B cell (primary cell): ENCODE data around the gene TCAP. TPM values are rescaled to one million over a fixed set of nuclear protein-coding genes. Genes with fewer than 3 reads are reported as not detected.

Experiments
- ATAC-seq: fragments of 200-7000 bp; cut with Tn5 transposase; one replicate; pipeline ENCODE4 v1.10.0; 2021; ENCODE audit warnings: low read depth, mild to moderate bottlenecking, moderate number of reproducible peaks, moderate library complexity
- CTCF ChIA-PET: fragments of 350-600 bp; sonication (Branson Sonifier 250); formaldehyde crosslinking; loops from one replicate; lab custom pipeline; 2021; ENCODE audit warnings: antibody characterized with exemption, inconsistent platforms; lab: Charles Lee
- POLR2A ChIA-PET: fragments of 350-600 bp; sonication (Branson Sonifier 250); formaldehyde crosslinking; loops from one replicate; lab custom pipeline; 2021; ENCODE audit warnings: antibody characterized with exemption; lab: Charles Lee
- DNase-seq: peaks from one replicate; pipeline ENCODE4 v3.0.0; 2013
- H2AFZ ChIP-seq: 2 replicates; pipeline ENCODE4 v1.6.1; 2012; ENCODE audit warnings: mild to moderate bottlenecking, low read depth, low read length; ENCODE audit not compliant: insufficient read depth, poor library complexity, severe bottlenecking
- H3K27ac ChIP-seq, 2 donors: 1 replicate in 1 of 2; 2 replicates in 1 of 2; pipeline ENCODE4 v1.5.1; 2012 to 2013; ENCODE audit warnings: low read length in 2 of 2, mild to moderate bottlenecking in 2 of 2, moderate library complexity in 1 of 2
- H3K27me3 ChIP-seq, 4 experiments: fragments of 200-600 bp in 1 of 4; sonication (generic) in 1 of 4; replicated peaks in 1 of 4; 1 replicate in 2 of 4; 2 replicates in 2 of 4; pipeline versions ENCODE4 v1.6.1 to v1.7.0; 2013 to 2016; ENCODE audit warnings: low read length in 3 of 4, mild to moderate bottlenecking in 2 of 4, mixed read lengths in 1 of 4, moderate library complexity in 1 of 4; ENCODE audit not compliant: insufficient read depth in 4 of 4, control insufficient read depth in 3 of 4; ENCODE audit errors: control extremely low read depth in 1 of 4
- H3K36me3 ChIP-seq, 2 experiments: replicated peaks in 1 of 2; 1 replicate in 1 of 2; 2 replicates in 1 of 2; pipeline versions ENCODE4 v1.6.1 to v1.7.1; 2013; ENCODE audit warnings: low read length in 1 of 2; ENCODE audit not compliant: insufficient read depth in 2 of 2, control insufficient read depth in 1 of 2; ENCODE audit errors: control extremely low read depth in 1 of 2, extremely low read depth in 1 of 2
- H3K4me1 ChIP-seq, 2 donors: fragments of 200-600 bp in 1 of 2; sonication (generic) in 1 of 2; 1 replicate in 1 of 2; 2 replicates in 1 of 2; pipeline versions ENCODE4 v1.5.1 to v1.6.1; 2013 to 2017; ENCODE audit warnings: low read length in 2 of 2; ENCODE audit not compliant: control insufficient read depth in 2 of 2, insufficient read depth in 2 of 2
- H3K4me2 ChIP-seq: replicated peaks from 2 replicates; pipeline ENCODE3; 2012; ENCODE audit warnings: mild to moderate bottlenecking, low read depth, low read length; ENCODE audit not compliant: poor library complexity, severe bottlenecking
- H3K4me3 ChIP-seq, 5 experiments: fragments of 200-600 bp in 1 of 5; sonication (generic) in 1 of 5; 1 replicate in 3 of 5; 2 replicates in 2 of 5; pipeline versions ENCODE4 v1.5.1 to v1.7.0; 2011 to 2016; ENCODE audit warnings: low read length in 4 of 5, mild to moderate bottlenecking in 4 of 5, low read depth in 2 of 5, control low read depth in 1 of 5, moderate library complexity in 1 of 5; ENCODE audit not compliant: insufficient read depth in 1 of 5; ENCODE audit errors: control extremely low read depth in 1 of 5, extremely low read depth in 1 of 5
- H3K79me2 ChIP-seq: fragments of 200-600 bp; sonication (generic); one replicate; pipeline ENCODE4 v1.6.0; 2016; ENCODE audit warnings: low read length; ENCODE audit not compliant: control insufficient read depth, insufficient read depth
- H3K9ac ChIP-seq: fragments of 200-600 bp; sonication (generic); 2 replicates; pipeline ENCODE4 v1.6.1; 2017; ENCODE audit warnings: mild to moderate bottlenecking, low read length, moderate library complexity
- H3K9me3 ChIP-seq, 3 donors: one replicate each; pipeline versions ENCODE4 v1.6.1 to v1.7.1; 2013; ENCODE audit warnings: low read length in 2 of 3; ENCODE audit not compliant: control insufficient read depth in 2 of 3, insufficient read depth in 1 of 3; ENCODE audit errors: control extremely low read depth in 1 of 3
- H4K20me1 ChIP-seq: 2 replicates; pipeline ENCODE4 v1.6.0; 2012; ENCODE audit warnings: mild to moderate bottlenecking, low read length; ENCODE audit not compliant: insufficient read depth, control insufficient read depth, poor library complexity, severe bottlenecking
- H3K27ac Mint-ChIP-seq: one replicate; pipeline ENCODE4 v1.8.0; 2021; ENCODE audit warnings: mixed read lengths
- H3K27me3 Mint-ChIP-seq: one replicate; pipeline ENCODE4 v1.8.0; 2021; ENCODE audit warnings: mixed read lengths
- H3K4me1 Mint-ChIP-seq: one replicate; pipeline ENCODE4 v1.8.0; 2021; ENCODE audit warnings: mixed read lengths
- H3K4me3 Mint-ChIP-seq: one replicate; pipeline ENCODE4 v1.8.0; 2021; ENCODE audit warnings: mixed read lengths
- H3K9me3 Mint-ChIP-seq: one replicate; pipeline ENCODE4 v1.8.0; 2022; ENCODE audit warnings: mixed read lengths; ENCODE audit not compliant: insufficient read depth
- EZH2 ChIP-seq: IDR thresholded peaks from 2 replicates; pipeline ENCODE4 v1.6.1; 2012; ENCODE audit warnings: borderline replicate concordance, low read depth, mild to moderate bottlenecking, moderate library complexity, low read length; ENCODE audit not compliant: insufficient read depth, poor library complexity, severe bottlenecking
- WGBS: methylation state at CpG from one replicate; pipeline ENCODE4 v1.1.5; 2013; ENCODE audit warnings: missing lambda C conversion rate; ENCODE audit not compliant: insufficient coverage; 5-methylcytosine and 5-hydroxymethylcytosine counted together
- intact Hi-C: fragments of 100-400 bp; cut with micrococcal nuclease; formaldehyde crosslinking; loops from one replicate; pipeline ENCODE4 v1.10.0; 2022
- polyA plus RNA-seq: library from polyadenylated mRNA; depleted of rRNA; stranded (reverse); fragments of >200 nt; gene quantifications from 2 replicates; pipeline ENCODE4 v1.2.3, GENCODE V29; 2012
- total RNA-seq, 2 donors: library from RNA; stranded (reverse); fragments of 120-200 nt in 1 of 2; gene quantifications; 1 replicate in 1 of 2; 2 replicates in 1 of 2; pipeline versions ENCODE4 v1.2.3 to v1.2.4, GENCODE V29; 2013 to 2022
- TF ChIP-seq, protein P1 (sequence below): fragments of 200-600 bp; IDR thresholded peaks from one replicate; pipeline ENCODE4 v1.8.0; 2022; ENCODE audit warnings: antibody characterized with exemption, mild to moderate bottlenecking

TCAP gene
- total and polyA plus RNA-seq, 2 donors (not counting 1 experiment from before 2014, with no cell fraction given): 3.8 to 5.1 TPM

DNA sequence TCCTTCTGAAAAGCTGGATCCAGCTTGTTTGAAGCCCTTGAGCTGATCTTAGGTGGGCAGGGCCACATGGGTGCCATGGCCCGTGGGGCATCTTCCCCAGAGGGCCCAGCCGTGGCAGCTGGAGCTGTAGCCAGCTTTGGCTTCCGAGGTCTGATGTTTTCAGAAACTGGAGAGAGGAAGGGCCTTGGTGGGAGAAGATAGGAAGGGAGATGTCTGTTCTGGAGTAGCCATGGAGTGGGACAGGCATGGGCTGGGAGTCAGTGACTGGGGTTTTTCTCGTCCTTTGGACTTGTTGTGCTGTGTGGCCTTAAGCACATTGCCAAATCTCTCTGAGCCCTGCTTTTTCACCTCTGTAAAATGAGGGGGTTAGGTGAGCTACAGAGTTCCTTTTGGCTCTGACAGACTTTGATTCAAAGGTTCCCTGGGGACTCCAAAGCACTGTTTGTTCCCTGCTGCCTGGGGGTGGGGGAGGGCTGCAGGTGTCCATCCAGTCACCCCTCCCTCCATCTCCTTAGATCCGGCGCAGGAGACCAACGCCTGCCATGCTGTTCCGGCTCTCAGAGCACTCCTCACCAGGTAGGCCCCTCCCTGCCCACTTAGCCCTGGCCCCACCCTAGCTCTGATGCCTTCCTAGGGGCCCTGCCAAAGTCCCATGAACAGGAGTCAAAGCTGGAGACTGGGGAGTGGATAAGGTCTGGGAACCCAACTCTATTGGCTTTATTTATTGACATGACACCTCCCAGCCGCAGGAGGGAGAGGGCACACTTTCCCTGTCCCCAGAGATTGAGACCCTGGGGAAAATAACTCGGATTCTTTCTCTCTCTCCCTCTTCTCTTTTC is 36.3 kb upstream of the TCAP start:
- Mint-ChIP-seq H3K27ac (no peak overlapping the region), H3K4me3 (no peak overlapping the region), H3K9me3 (no peaks in the 10 kb centered on the region), H3K27me3 (peaks cover 30% of the 10 kb centered on the region), H3K4me1 (peaks cover 22% of the 10 kb centered on the region)
- intact Hi-C loops: no loop called here
- 81% methylated on average over 3 of the region's 10 CpGs for WGBS
- POLR2A ChIA-PET: interaction anchor here (1.8 kb wide), 1 partner anchor 59 kb away, joined by 4 read pairs; the partner anchor contains the start of gene PGAP3
- Histone ChIP-seq H3K4me1 (peaks cover 14 to 15% of the 10 kb centered on the region in 2 donors), H3K4me3 (no peak overlapping the region), H3K36me3 (no peaks in the 10 kb centered on the region), H3K79me2 (peaks cover 4% of the 10 kb centered on the region), H2AFZ (no peak overlapping the region), H3K27me3 (peaks cover 0 to 63% (median 17%) of the 10 kb centered on the region in 4 experiments), H3K9me3 (no peaks in the 10 kb centered on the region), H4K20me1 (no peaks in the 10 kb centered on the region), H3K4me2 (no peak overlapping the region), H3K27ac (no peak overlapping the region), H3K9ac (no peak overlapping the region)
- no peak for DNase-seq
- TF ChIP-seq EZH2: no peak
- TF ChIP-seq, protein P1, sequence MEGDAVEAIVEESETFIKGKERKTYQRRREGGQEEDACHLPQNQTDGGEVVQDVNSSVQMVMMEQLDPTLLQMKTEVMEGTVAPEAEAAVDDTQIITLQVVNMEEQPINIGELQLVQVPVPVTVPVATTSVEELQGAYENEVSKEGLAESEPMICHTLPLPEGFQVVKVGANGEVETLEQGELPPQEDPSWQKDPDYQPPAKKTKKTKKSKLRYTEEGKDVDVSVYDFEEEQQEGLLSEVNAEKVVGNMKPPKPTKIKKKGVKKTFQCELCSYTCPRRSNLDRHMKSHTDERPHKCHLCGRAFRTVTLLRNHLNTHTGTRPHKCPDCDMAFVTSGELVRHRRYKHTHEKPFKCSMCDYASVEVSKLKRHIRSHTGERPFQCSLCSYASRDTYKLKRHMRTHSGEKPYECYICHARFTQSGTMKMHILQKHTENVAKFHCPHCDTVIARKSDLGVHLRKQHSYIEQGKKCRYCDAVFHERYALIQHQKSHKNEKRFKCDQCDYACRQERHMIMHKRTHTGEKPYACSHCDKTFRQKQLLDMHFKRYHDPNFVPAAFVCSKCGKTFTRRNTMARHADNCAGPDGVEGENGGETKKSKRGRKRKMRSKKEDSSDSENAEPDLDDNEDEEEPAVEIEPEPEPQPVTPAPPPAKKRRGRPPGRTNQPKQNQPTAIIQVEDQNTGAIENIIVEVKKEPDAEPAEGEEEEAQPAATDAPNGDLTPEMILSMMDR: no peak
- CTCF ChIA-PET: interaction anchor here (0.7 to 6.6 kb wide), 7 partner anchors 7 to 101 kb away, joined by 3 to 143 read pairs (median 4); partner anchors contain the start of gene TCAP
- no peak for ATAC-seq

- ChIA-PET POLR2A (no interaction called here), CTCF (interaction anchor here (1.2 to 6.6 kb wide), 4 partner anchors 7 to 81 kb away, joined by 4 to 143 read pairs (median 9); no protein-coding TSS in a partner anchor)
- Histone ChIP-seq H3K36me3 (no peaks in the 10 kb centered on the region), H3K4me2 (no peak overlapping the region), H3K27me3 (peaks cover 0 to 62% (median 16%) of the 10 kb centered on the region in 4 experiments), H3K79me2 (peaks cover 8% of the 10 kb centered on the region), H4K20me1 (no peaks in the 10 kb centered on the region), H3K9ac (no peak overlapping the region), H3K9me3 (no peaks in the 10 kb centered on the region), H2AFZ (no peak overlapping the region), H3K4me1 (peaks cover 13 to 19% of the 10 kb centered on the region in 2 donors), H3K27ac (no peak overlapping the region), H3K4me3 (no peak overlapping the region)
- peaks cover 26% of the 10 kb centered on the region for H3K4me1 Mint-ChIP-seq
- H3K27me3 Mint-ChIP-seq: peaks cover 30% of the 10 kb centered on the region
- no peak overlapping the region for H3K4me3 Mint-ChIP-seq
- intact Hi-C loops: no loop called here
- TF ChIP-seq, protein P1: no peak
- no peak overlapping the region for H3K27ac Mint-ChIP-seq
- WGBS: no CpG with 5 or more reads among the region's 3 CpGs
- ATAC-seq (no peak), DNase-seq (no peak)
- no peaks in the 10 kb centered on the region for H3K9me3 Mint-ChIP-seq
Observed at GRCh38 chr17:39629494-39629880, 35.7 kb upstream of the TCAP start.
